DMS53 treated with DMSO at 0.1 percent for 48 hours (cell line): Measurements from ENCODE around the gene SEMA6C.
"Not testable (repeated sequence)": the region's sequence is repeated elsewhere in the genome, so short reads cannot be mapped to it uniquely, and the experiment has no call there.

Source experiments
- DNase-seq: peaks from one replicate; lab custom pipeline; 2025; ENCODE audit not compliant: unreplicated experiment; lab: John Stamatoyannopoulos, UW

Gene SEMA6C

GRCh38 chr1:151130987-151131586 is 15.3 kb downstream of the SEMA6C start:
- peak; percentile 81 for DNase-seq

DNA sequence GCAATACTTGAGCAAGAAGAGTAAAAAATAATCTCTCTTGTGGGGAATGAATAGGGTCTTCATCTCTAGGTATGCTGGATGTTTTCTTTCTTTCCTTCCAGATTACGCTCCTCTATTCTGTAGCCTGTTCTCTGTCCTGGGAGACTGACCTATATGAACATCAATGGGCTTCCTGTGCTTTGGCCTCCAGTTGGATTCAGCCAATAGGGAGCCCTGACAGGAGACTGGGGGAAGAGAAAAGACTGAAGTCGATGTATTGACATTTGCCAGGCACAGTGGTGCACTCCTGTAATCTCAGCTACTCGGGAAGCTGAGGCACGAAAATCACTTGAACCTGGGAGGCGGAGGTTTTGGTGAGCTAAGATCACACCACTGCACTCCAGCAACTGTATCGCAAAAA is 17.6 kb downstream of the SEMA6C start:
- no peak for DNase-seq

DNA sequence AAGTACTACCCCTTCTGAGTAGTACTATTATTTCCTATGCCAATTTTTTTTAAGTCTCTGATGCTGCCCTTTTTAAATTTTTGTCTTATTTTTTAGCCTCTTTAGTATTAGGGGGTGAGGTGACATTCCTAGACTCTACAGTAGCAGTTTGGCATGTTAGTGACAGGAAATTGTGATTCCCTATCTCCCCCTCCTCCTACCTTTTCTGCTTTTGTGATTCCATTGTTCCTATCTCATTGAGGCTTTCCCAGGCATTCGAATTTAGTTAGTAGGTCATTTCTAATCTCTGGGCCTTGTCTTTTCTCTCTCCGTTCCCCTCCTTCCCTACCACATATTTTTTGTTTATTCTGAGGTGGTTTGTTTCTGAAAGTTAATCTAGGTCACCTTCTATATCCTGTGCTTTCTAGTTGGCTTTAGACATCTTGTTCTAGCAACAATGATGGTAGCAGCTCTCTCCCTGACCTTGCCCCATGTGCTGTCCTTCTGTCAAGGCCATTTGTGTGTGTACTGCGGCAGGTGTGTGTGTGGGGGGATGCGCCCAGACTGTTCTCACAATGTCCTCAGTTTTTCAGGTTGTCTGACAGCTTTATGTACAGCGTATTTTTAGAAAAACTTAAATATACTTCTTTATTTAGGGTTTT is 21.5 kb downstream of the SEMA6C start:
- no peak for DNase-seq

DNA sequence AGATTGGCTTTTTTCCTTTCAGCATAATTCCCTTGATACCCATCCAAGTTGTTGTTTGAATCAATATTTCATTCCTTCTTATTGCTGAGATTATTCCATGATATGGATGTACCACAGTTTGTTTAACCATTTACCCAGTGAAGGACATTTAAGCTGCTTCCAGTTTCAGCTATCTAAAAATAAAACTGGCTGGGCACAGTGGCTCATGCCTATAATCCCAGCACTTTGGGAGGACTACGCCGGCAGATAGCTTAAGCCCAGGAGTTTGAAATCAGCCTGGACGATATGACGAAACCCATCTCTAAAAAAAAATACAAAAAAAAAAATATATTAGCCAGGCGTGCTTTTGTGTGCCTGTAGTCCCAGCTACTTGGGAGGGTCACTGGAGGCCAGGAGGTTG is 32.6 kb downstream of the SEMA6C start:
- DNase-seq, result no peak

GRCh38 chr1:151108331-151108730 is 38.1 kb downstream of the SEMA6C start:
- no peak for DNase-seq

DNA sequence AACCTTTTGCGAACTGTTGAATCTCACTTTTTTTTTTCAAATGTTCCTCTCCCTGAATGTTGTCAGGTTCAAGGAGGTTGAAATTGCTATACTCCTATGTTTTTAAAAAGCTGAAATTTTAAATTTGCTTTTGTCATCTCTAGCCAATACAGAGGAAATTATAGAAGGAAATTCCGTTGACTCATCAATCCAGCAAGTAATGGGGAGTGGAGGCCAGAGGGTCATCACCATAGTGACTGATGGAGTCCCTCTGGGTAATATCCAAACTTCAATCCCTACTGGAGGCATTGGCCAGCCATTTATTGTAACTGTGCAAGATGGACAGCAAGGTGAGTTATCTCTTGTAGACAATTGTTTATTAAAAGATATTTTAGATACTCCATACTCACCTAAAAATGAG is 39.5 kb downstream of the SEMA6C start:
- no peak for DNase-seq

- DNase-seq, result no peak
Observed at GRCh38 chr1:151104630-151105029, 41.8 kb downstream of the SEMA6C start.

- no peak for DNase-seq
Observed at GRCh38 chr1:151098126-151098525, 48.3 kb downstream of the SEMA6C start.

- DNase-seq, result not testable (repeated sequence)
Observed at GRCh38 chr1:151097426-151097825, 49.0 kb downstream of the SEMA6C start.

GRCh38 chr1:151085953-151086559 is 60.4 kb downstream of the SEMA6C start:
- DNase-seq, result no peak
